SH-SY5Y (cell line): ENCODE measurements around the gene CPNE5.

Experiments
- GATA2 ChIP-seq: IDR thresholded peaks from 2 replicates; pipeline ENCODE4 v1.6.1; 2011; ENCODE audit warnings: mild to moderate bottlenecking, low read depth, low read length
- GATA3 ChIP-seq: IDR thresholded peaks from 2 replicates; pipeline ENCODE4 v1.6.1; 2011; ENCODE audit warnings: low read depth, mild to moderate bottlenecking, low read length, moderate library complexity

- TF ChIP-seq GATA2, result no peak
- TF ChIP-seq GATA3, result no peak
Measured at GRCh38 chr6:36721369-36722140, 117.7 kb downstream of the CPNE5 start.
